Measurements from ENCODE around the gene NAA38.
"Not testable (repeated sequence)": the region's sequence is repeated elsewhere in the genome, so short reads cannot be mapped to it uniquely, and the experiment has no call there.

Gene NAA38

DNA sequence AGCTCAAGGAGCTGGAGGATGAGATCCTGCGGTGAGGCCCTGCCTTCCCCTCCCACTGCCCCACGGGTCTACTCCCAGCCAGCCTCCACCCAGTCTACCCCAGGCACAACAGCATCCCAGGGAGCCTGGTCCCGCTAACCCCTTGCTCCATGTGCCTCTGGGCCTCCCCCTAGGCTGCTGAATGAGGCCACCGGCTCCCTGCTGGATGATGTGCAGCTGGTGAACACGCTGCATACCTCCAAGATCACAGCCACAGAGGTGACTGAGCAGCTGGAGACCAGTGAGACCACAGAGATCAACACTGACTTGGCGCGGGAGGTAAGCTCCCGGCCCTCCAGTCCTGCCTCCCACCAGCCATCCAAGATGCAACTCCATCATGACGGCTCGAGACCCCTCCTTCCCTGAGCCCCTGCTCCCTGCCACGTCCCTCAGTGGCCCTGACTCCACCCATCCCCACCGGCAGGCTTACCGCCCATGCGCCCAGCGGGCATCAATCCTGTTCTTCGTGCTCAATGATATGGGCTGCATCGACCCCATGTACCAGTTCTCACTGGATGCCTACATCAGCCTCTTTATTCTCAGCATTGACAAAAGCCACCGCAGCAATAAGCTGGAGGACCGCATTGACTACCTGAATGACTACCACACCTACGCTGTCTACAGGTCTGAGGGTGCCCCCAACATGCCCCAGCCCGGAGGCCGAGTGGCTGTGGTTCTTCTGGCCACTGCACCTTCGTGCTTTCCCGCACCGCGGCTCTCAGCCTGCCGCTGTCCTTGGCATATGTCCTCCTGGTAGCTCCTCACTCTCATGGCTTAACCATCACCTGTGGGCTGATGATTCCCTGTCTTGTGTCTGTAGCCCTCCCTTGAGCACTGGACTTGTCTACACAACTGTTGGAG, 38.4 kb downstream of the NAA38 start:
- DNase-seq: no peak

DNA sequence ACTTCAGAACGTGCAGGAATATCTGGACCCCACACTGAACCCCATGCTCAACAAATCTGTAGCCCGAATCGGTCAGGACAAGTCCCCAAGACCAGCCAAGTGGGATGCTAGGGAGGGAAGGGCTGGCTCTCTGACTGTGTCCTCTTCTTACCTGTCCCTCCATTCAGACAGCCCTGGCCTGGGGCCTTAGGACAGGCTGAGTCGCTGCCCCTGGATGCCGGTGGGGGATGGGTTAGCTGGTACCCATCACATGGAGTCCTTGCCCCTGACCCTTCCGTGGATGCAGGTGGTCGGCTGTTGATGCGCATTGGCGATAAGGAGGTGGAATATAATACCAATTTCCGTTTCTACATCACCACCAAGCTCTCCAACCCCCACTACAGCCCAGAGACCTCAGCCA, 39.3 kb downstream of the NAA38 start:
- no peak for DNase-seq

DNA sequence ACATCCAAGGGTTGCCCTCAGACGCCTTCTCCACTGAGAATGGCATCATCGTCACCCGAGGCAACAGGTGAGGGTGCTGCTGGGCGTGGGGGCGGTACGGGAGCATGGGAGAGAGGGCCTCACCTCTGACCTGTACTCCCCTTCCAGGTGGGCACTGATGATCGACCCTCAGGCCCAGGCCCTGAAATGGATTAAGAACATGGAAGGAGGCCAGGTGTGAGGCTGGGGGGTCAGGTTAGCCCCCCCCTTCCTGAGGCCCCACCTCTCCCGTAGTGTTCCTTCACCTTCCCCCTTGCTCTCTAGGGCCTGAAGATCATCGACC, 39.8 kb downstream of the NAA38 start:
- DNase-seq: no peak

DNA sequence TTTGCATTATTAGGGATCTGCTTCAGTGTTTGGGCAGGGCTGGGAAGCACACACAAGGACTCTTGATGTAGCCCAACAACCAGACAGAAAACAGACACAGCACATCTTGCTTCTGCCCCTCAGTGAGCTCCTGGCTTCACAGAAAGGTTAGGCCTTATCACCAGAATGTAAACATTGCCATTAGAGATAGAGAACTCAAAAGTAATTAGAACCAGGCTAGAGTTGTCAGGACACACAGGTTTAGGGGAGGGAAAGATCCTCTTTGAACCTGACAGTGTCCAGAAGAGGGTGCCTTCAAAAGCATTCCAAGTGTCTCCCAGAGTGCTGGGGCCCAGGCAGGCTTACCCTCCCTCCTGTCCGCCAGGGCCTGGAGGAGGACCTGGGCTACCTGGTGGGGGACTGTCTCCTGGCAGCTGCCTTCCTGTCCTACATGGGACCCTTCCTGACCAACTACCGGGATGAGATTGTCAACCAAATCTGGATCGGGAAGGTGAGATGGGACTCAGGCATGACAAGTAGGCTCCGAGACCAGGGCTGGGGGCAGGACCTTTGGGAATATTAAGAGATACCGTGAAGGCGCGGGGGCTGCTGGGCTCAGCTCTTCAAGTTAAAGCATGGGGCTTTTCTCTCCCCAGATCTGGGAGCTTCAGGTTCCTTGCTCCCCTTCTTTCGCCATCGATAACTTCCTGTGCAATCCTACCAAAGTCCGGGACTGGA, 40.3 kb downstream of the NAA38 start:
- DNase-seq: no peak

DNA sequence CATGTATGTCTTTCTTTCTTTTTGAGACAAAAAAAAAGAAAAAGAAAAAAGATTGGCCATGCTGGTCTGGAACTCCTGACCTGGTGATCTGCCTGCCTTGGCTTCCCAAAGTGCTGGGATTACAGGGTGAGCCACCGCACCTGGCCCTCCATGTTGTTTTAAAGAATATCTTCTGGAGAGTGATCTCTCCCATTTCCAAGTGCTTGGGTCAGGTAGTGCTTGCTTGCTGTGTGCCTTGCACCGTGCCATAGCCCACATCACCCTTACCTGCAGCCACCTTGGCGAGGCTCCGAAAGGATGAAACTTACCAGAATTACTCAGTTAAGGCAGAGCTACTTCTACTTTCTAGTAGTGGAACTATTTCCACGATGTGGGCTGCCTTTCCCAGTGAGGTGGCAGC, 42.4 kb downstream of the NAA38 start:
- DNase-seq: no peak

DNA sequence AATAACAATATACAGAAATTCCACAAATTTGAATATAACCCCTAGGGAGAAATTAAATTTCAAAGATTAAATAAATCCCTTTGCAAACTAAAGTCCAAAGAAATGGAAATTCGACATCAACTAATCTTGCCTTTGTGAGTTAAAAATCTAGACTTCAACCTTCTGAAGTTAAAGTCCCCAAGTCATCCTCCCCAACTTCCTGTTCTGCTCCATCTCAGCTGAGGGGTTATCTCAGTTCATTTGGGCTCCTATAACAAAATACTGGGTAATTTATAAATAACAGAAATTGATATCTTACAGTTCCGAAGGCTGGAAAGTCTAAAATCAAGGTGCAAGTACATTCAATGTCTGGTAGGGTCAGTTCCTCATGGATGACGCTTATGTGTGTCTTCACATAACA, 46.1 kb downstream of the NAA38 start:
- DNase-seq: no peak

DNA sequence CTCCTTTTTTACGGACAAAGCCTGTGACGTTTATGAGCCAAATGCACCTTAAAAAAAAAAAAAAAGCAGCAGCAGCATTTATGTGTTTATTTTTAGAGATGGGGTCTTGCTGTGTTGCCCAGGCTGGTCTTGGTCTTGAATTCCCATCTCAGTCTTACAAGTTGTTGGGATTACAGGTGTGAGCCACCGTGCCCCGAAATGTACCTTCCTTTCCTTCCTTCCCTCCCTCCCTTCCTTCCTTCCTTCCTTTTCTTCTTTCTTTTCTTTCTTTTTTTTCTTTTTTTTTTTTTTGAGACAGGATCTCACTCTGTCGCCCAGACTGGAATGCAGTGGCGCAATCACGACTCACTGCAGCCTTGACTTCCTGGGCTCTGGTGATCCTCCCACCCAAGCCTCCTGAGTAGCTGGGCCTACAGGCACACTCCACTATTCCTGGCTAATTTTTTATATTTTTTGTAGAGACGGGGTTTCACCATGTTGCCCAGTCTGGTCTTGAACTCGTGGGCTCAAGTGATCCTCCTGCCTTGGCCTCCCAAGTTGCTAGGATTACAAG, 47.5 kb downstream of the NAA38 start:
- DNase-seq: not testable (repeated sequence)

DNA sequence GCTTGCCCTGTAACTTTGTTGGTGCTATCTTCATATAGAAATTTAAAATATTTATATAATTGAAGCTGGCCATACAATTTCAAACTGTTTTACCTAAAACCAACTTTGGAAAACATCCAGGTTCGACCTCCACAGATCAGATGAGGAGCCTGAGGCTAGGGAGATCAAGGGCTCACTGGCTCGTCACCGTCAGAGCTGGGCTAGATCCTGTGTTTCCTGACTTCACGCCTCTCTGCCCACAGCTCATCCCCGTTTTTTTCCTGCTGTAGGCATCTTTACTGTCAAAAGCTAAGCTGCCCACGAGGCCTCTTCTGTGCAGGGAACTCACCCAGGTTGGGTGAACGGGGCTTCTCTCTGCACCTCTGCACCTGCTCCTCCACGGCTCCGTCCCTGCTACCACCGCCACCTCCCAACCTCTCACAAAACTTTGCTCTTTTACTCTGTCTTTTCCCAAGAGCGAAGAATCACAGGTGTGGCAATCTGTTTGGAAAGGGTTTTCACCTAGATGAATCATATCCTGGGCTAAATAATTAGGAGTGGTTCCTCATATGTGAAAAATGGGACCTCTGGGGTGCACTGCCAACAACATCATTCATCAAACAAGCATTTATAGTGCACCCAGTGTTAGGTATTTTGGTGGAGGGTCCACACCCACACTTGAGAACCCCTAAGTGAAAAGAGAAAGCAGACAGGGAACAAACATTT, 48.1 kb downstream of the NAA38 start:
- DNase-seq: no peak

DNA sequence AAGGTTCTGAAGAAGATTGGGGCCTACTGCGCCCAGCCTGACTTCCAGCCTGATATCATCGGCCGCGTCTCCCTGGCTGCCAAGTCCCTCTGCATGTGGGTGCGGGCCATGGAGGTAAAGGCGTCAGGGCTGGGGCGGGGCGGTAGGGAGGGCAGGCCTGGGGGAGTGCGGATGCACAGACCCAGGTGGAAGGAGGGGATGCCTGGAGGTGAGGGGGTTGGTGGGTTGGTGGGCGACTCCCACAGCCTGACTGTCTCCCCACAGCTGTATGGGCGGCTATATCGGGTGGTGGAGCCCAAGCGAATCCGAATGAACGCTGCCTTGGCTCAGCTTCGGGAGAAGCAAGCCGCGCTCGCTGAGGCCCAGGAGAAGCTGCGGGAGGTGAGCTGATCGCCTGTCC, 50.2 kb downstream of the NAA38 start:
- no peak for DNase-seq
